GM12801 (cell line): ENCODE data around the gene HSDL1.

Experiments
- TF ChIP-seq, protein P1 (sequence below): IDR thresholded peaks from one replicate; pipeline ENCODE4 v1.5.1; 2011; ENCODE audit warnings: control low read depth; ENCODE audit not compliant: insufficient read length; ENCODE audit errors: extremely low read depth

The HSDL1 gene

GRCh38 chr16:84143784-84144199 is 1.2 kb downstream of the HSDL1 start:
- TF ChIP-seq, protein P1, sequence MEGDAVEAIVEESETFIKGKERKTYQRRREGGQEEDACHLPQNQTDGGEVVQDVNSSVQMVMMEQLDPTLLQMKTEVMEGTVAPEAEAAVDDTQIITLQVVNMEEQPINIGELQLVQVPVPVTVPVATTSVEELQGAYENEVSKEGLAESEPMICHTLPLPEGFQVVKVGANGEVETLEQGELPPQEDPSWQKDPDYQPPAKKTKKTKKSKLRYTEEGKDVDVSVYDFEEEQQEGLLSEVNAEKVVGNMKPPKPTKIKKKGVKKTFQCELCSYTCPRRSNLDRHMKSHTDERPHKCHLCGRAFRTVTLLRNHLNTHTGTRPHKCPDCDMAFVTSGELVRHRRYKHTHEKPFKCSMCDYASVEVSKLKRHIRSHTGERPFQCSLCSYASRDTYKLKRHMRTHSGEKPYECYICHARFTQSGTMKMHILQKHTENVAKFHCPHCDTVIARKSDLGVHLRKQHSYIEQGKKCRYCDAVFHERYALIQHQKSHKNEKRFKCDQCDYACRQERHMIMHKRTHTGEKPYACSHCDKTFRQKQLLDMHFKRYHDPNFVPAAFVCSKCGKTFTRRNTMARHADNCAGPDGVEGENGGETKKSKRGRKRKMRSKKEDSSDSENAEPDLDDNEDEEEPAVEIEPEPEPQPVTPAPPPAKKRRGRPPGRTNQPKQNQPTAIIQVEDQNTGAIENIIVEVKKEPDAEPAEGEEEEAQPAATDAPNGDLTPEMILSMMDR, result no peak

DNA sequence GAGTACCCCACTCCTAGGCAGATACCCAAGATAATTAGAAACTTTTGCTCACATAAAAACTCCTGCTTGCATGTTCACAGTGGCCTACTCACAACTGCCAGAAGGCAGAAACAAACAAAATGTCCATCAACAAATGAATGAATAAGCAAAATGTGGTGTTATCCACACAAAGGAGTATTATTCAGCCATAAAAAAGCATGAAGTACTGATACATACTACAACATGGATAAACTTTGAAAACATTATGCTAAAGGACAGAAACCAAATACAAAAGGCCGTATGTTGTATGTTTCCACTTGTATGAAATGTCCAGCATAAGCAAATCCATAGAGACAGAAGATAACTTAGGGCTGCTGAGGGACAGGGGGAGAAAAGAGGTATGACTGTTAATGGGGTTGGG is 1.9 kb downstream of the HSDL1 start:
- TF ChIP-seq, protein P1, result no peak

DNA sequence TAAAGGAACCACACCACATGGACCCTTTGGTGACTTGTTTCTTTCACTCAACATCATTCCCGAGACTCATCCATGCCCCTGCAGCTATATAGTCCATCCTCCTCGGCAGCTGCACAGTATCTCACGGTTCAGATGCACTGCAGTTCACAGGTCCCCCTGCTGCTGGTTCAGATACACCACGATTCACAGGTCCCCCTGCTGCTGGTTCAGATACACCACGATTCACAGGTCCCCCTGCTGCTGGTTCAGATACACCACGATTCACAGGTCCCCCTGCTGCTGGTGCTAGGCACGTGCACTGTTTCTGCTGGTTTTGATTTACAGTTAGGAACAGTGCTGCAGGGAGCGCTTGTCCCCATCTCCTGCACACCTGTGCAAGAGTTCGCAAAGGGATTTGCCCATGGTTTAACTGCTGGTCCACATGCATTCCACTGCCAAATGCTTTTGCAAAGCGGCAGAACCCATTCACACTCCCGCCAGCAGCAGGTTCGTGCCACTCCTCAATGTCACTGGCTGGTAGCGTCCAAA is 3.8 kb downstream of the HSDL1 start:
- TF ChIP-seq, protein P1, result no peak

DNA sequence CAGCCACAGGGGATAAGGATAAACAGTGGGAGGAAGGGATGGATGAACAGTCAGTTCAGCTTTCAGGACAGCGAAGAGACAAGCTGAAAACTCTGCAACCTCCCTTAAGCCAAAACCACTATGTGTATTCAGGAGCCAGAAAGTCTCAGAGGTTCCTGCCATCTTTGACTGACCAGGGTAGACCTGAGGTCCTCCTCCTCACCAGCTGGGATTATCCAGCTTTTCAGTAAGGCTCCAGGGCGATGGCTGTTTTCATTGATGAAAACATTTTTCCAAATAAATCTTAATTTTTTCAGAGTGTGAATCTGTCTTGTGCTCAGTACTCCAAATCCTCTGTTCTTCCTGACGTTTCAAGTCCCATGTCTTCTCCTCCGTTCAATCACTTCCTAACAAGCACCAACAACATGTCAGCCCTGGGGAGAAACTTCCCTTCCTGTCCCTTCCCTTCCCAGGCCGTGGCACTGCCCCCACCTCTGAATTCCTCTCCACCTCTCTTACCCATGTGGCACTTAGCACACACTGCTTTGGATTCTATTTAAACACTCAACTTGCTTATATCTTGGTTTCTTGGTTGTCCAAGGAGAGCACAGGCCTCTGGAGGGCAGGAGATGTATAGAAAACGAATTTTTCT is 5.2 kb downstream of the HSDL1 start:
- TF ChIP-seq, protein P1, result no peak

GRCh38 chr16:84138824-84139627 is 6.0 kb downstream of the HSDL1 start:
- TF ChIP-seq, protein P1, result no peak

- TF ChIP-seq, protein P1, result no peak
Observed at GRCh38 chr16:84138500-84138823, 6.5 kb downstream of the HSDL1 start.

DNA sequence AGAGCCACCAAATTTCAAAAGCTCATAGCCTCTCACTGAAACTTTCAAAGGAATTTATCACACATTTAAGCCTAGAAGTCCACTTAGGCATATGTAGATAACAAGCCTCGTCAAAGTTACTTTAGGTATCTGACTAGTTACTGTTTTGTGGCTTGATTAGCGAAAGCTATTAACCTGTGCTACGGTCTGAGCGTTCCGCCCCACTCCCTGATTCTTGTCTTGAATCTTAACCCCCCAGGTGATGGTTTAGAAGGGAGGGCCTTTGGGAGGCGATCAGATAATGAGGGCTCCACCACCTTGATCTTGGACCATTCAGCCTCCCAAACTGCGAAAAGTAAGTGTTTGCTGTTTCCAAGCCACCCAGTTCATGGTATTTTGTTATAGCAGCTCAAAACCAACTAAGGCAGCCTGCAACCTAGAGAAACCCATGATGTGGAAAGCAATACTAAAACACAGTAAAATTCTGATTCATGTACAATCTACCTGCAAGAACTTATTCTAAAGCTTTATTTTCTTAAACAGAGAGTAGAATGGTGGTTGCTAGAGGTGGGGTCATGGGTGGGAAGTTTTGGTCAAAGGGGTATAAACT is 7.1 kb downstream of the HSDL1 start:
- TF ChIP-seq, protein P1, result no peak
